Measurements from ENCODE around the gene ASXL1.
"Not testable (repeated sequence)": the region's sequence is repeated elsewhere in the genome, so short reads cannot be mapped to it uniquely, and the experiment has no call there.

Gene ASXL1

GRCh38 chr20:32380037-32380436 lies 21.9 kb downstream of the ASXL1 start:
- not testable (repeated sequence) for H2BK15ac ChIP-seq (ENCODE audit: low read length); H3K4me1 ChIP-seq (ENCODE audit: control insufficient read depth in 2 of 2, insufficient read depth in 1 of 2, low read depth in 1 of 2, low read length in 2 of 2); DNase-seq (ENCODE audit: low spot score); H3K9ac ChIP-seq (ENCODE audit: low read depth, low read length, poor library complexity); H2BK5ac ChIP-seq (ENCODE audit: low read length); H3K27ac ChIP-seq (replicated peaks; ENCODE audit: low read length); H3K18ac ChIP-seq (ENCODE audit: low read length); H3K4me3 ChIP-seq (ENCODE audit: low read length in 2 of 2); H3K79me1 ChIP-seq (ENCODE audit: low read depth, low read length); H2BK12ac ChIP-seq (ENCODE audit: low read length); H2BK120ac ChIP-seq (ENCODE audit: low read depth, low read length); H3K9me3 ChIP-seq (replicated peaks in 1 of 2; ENCODE audit: control insufficient read depth in 2 of 2, insufficient read depth in 1 of 2, low read depth in 1 of 2, low read length in 2 of 2); H3K23ac ChIP-seq (ENCODE audit: low read depth, low read length, poor library complexity); H2AFZ ChIP-seq (ENCODE audit: low read length); H4K91ac ChIP-seq (ENCODE audit: low read depth, low read length, poor library complexity); H3K4me2 ChIP-seq (ENCODE audit: insufficient read depth, low read length, poor library complexity, severe bottlenecking); H3K27me3 ChIP-seq (ENCODE audit: control insufficient read depth in 3 of 3, insufficient read depth in 3 of 3, low read depth in 1 of 3, low read length in 3 of 3); H3K4ac ChIP-seq (ENCODE audit: low read length); H4K8ac ChIP-seq (ENCODE audit: low read depth, low read length); H2AK5ac ChIP-seq (ENCODE audit: low read depth, low read length); H3K14ac ChIP-seq (ENCODE audit: low read length)
- WGBS, 2 donors (ENCODE audit: extremely low coverage in 2 of 2, insufficient read length in 2 of 2, insufficient replicate concordance in 1 of 2), result no CpG with 5 or more reads among the region's 9 CpGs
- H3K36me3 ChIP-seq (replicated peaks in 1 of 2; ENCODE audit: control insufficient read depth in 2 of 2, insufficient read depth in 2 of 2, low read length in 2 of 2), result peaks cover 2 to 62% of the 10 kb centered on the region in 2 donors

- Histone ChIP-seq H3K4me3 (ENCODE audit: low read length in 2 of 2) (no peak overlapping the region), H2AFZ (ENCODE audit: low read length) (no peak overlapping the region), H3K9ac (ENCODE audit: low read depth, low read length, poor library complexity) (no peak overlapping the region), H3K14ac (ENCODE audit: low read length) (no peak overlapping the region), H3K9me3 (replicated peaks in 1 of 2; ENCODE audit: control insufficient read depth in 2 of 2, insufficient read depth in 1 of 2, low read depth in 1 of 2, low read length in 2 of 2) (no peaks in the 10 kb centered on the region), H3K27ac (replicated peaks; ENCODE audit: low read length) (no peak overlapping the region), H2BK120ac (ENCODE audit: low read depth, low read length) (no peak overlapping the region), H3K23ac (ENCODE audit: low read depth, low read length, poor library complexity) (no peak overlapping the region), H3K4me2 (ENCODE audit: insufficient read depth, low read length, poor library complexity, severe bottlenecking) (no peak overlapping the region), H2BK15ac (ENCODE audit: low read length) (no peak overlapping the region), H3K27me3 (ENCODE audit: control insufficient read depth in 3 of 3, insufficient read depth in 3 of 3, low read depth in 1 of 3, low read length in 3 of 3) (no peaks in the 10 kb centered on the region), H4K91ac (ENCODE audit: low read depth, low read length, poor library complexity) (no peak overlapping the region), H3K4me1 (ENCODE audit: control insufficient read depth in 2 of 2, insufficient read depth in 1 of 2, low read depth in 1 of 2, low read length in 2 of 2) (peaks cover 0 to 9% of the 10 kb centered on the region in 2 donors), H3K4ac (ENCODE audit: low read length) (no peak overlapping the region), H2AK5ac (ENCODE audit: low read depth, low read length) (no peak overlapping the region), H4K8ac (ENCODE audit: low read depth, low read length) (no peak overlapping the region), H3K36me3 (replicated peaks in 1 of 2; ENCODE audit: control insufficient read depth in 2 of 2, insufficient read depth in 2 of 2, low read length in 2 of 2) (peaks cover 2 to 62% of the 10 kb centered on the region in 2 donors), H2BK12ac (ENCODE audit: low read length) (no peak overlapping the region), H2BK5ac (ENCODE audit: low read length) (no peak overlapping the region), H3K79me1 (ENCODE audit: low read depth, low read length) (peaks cover 7% of the 10 kb centered on the region), H3K18ac (ENCODE audit: low read length) (no peak overlapping the region)
- no peak for DNase-seq (ENCODE audit: low spot score)
- no CpG with 5 or more reads among the region's 3 CpGs for WGBS, 2 donors (ENCODE audit: extremely low coverage in 2 of 2, insufficient read length in 2 of 2, insufficient replicate concordance in 1 of 2)
Observed at GRCh38 chr20:32380745-32381144, 22.6 kb downstream of the ASXL1 start.

- H2AFZ ChIP-seq (ENCODE audit: low read length), result no peak overlapping the region
- no peak overlapping the region for H3K23ac ChIP-seq (ENCODE audit: low read depth, low read length, poor library complexity)
- H2AK5ac ChIP-seq (ENCODE audit: low read depth, low read length), result no peak overlapping the region
- H3K36me3 ChIP-seq (replicated peaks in 1 of 2; ENCODE audit: control insufficient read depth in 2 of 2, insufficient read depth in 2 of 2, low read length in 2 of 2), result peaks cover 2 to 65% of the 10 kb centered on the region in 2 donors
- H3K27me3 ChIP-seq (ENCODE audit: control insufficient read depth in 3 of 3, insufficient read depth in 3 of 3, low read depth in 1 of 3, low read length in 3 of 3), result no peaks in the 10 kb centered on the region
- H3K18ac ChIP-seq (ENCODE audit: low read length), result no peak overlapping the region
- no peak overlapping the region for H3K9ac ChIP-seq (ENCODE audit: low read depth, low read length, poor library complexity)
- H2BK120ac ChIP-seq (ENCODE audit: low read depth, low read length), result no peak overlapping the region
- no peak overlapping the region for H3K4me2 ChIP-seq (ENCODE audit: insufficient read depth, low read length, poor library complexity, severe bottlenecking)
- no peak overlapping the region for H4K91ac ChIP-seq (ENCODE audit: low read depth, low read length, poor library complexity)
- H3K27ac ChIP-seq (replicated peaks; ENCODE audit: low read length), result no peak overlapping the region
- no peak overlapping the region for H2BK12ac ChIP-seq (ENCODE audit: low read length)
- H3K4me1 ChIP-seq (ENCODE audit: control insufficient read depth in 2 of 2, insufficient read depth in 1 of 2, low read depth in 1 of 2, low read length in 2 of 2), result peaks cover 0 to 9% of the 10 kb centered on the region in 2 donors
- peaks cover 8% of the 10 kb centered on the region for H3K79me1 ChIP-seq (ENCODE audit: low read depth, low read length)
- DNase-seq (ENCODE audit: low spot score), result no peak
- WGBS, 2 donors (ENCODE audit: extremely low coverage in 2 of 2, insufficient read length in 2 of 2, insufficient replicate concordance in 1 of 2), result no CpG with 5 or more reads among the region's 11 CpGs
- no peak overlapping the region for H2BK15ac ChIP-seq (ENCODE audit: low read length)
- H4K8ac ChIP-seq (ENCODE audit: low read depth, low read length), result no peak overlapping the region
- no peak overlapping the region for H3K4me3 ChIP-seq (ENCODE audit: low read length in 2 of 2)
- no peaks in the 10 kb centered on the region for H3K9me3 ChIP-seq (replicated peaks in 1 of 2; ENCODE audit: control insufficient read depth in 2 of 2, insufficient read depth in 1 of 2, low read depth in 1 of 2, low read length in 2 of 2)
- no peak overlapping the region for H3K4ac ChIP-seq (ENCODE audit: low read length)
- H3K14ac ChIP-seq (ENCODE audit: low read length), result no peak overlapping the region
- H2BK5ac ChIP-seq (ENCODE audit: low read length), result no peak overlapping the region
Observed at GRCh38 chr20:32382102-32382950, 24.2 kb downstream of the ASXL1 start.

- H3K4ac ChIP-seq (ENCODE audit: low read length); H3K4me2 ChIP-seq (ENCODE audit: insufficient read depth, low read length, poor library complexity, severe bottlenecking); H2BK120ac ChIP-seq (ENCODE audit: low read depth, low read length); H3K9ac ChIP-seq (ENCODE audit: low read depth, low read length, poor library complexity); H2BK5ac ChIP-seq (ENCODE audit: low read length); H3K79me1 ChIP-seq (ENCODE audit: low read depth, low read length); H3K14ac ChIP-seq (ENCODE audit: low read length); H2BK15ac ChIP-seq (ENCODE audit: low read length); H3K23ac ChIP-seq (ENCODE audit: low read depth, low read length, poor library complexity); H3K9me3 ChIP-seq (replicated peaks in 1 of 2; ENCODE audit: control insufficient read depth in 2 of 2, insufficient read depth in 1 of 2, low read depth in 1 of 2, low read length in 2 of 2); H4K8ac ChIP-seq (ENCODE audit: low read depth, low read length); DNase-seq (ENCODE audit: low spot score); H3K18ac ChIP-seq (ENCODE audit: low read length); H4K91ac ChIP-seq (ENCODE audit: low read depth, low read length, poor library complexity); H3K4me3 ChIP-seq (ENCODE audit: low read length in 2 of 2); H3K27ac ChIP-seq (replicated peaks; ENCODE audit: low read length); H3K4me1 ChIP-seq (ENCODE audit: control insufficient read depth in 2 of 2, insufficient read depth in 1 of 2, low read depth in 1 of 2, low read length in 2 of 2); H2BK12ac ChIP-seq (ENCODE audit: low read length); H2AK5ac ChIP-seq (ENCODE audit: low read depth, low read length); H3K27me3 ChIP-seq (ENCODE audit: control insufficient read depth in 3 of 3, insufficient read depth in 3 of 3, low read depth in 1 of 3, low read length in 3 of 3); H2AFZ ChIP-seq (ENCODE audit: low read length): not testable (repeated sequence)
- no CpG with 5 or more reads among the region's 9 CpGs for WGBS, 2 donors (ENCODE audit: extremely low coverage in 2 of 2, insufficient read length in 2 of 2, insufficient replicate concordance in 1 of 2)
- peaks cover 0 to 60% of the 10 kb centered on the region in 2 donors for H3K36me3 ChIP-seq (replicated peaks in 1 of 2; ENCODE audit: control insufficient read depth in 2 of 2, insufficient read depth in 2 of 2, low read length in 2 of 2)
Observed at GRCh38 chr20:32383441-32383840, 25.3 kb downstream of the ASXL1 start.
